Myocyte (in vitro differentiated cells): ENCODE data around the gene TAF4B. TPM values are rescaled to one million over a fixed set of nuclear protein-coding genes. Genes with fewer than 3 reads are reported as not detected.
"Not testable (repeated sequence)": the region's sequence is repeated elsewhere in the genome, so short reads cannot be mapped to it uniquely, and the experiment has no call there.

Experiments used
- DNase-seq: peaks from one replicate; pipeline ENCODE4 v3.0.0-alpha.2; 2012; ENCODE audit warnings: low read depth
- total RNA-seq: library from RNA; depleted of rRNA; stranded (reverse); fragments of >200 nt; gene quantifications from 2 replicates; pipeline ENCODE4 v1.2.3, GENCODE V29; 2014

Gene TAF4B
- total RNA-seq, 1 donor from 2014 or later: 1.8 TPM

DNA sequence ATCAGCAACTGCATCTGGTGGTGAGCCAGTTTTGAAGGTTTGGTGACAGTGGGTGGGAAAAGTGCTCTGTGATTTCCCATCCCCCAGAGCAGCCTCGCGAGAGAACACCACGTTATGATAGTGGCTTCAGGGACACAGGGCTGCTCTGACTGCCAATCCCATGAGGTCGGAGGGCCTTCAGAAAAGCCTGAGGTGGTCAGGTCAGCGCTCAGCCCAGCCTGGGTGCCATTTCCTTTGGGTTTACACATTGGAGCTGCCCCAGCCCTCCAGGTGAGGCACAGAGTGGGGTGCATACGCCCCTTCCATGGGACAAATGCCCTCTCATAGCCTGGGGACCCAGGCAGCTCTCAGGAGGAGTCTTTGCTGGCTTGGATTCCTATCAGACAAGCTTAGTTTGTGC, 195.3 kb downstream of the TAF4B start:
- DNase-seq: no peak

DNA sequence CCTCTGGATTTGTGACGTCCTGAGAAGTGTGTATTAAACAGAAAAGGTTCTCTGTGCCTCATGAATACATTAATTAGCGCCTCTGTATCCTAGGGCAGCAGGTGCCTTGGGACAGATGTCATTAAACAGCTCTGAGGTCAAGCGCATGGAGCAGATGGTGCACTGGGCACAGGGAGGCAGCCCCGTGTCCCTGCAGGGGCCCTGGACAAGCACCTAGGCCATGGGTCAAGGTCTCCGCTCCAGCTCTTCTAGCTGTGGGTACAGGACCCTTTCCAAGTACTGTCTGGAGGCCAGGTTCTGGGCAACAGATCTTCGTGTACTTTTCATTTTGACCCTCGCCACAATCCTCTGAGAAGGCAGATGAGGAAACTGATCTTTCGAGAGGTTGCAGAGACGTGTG, 195.7 kb downstream of the TAF4B start:
- DNase-seq: no peak

DNA sequence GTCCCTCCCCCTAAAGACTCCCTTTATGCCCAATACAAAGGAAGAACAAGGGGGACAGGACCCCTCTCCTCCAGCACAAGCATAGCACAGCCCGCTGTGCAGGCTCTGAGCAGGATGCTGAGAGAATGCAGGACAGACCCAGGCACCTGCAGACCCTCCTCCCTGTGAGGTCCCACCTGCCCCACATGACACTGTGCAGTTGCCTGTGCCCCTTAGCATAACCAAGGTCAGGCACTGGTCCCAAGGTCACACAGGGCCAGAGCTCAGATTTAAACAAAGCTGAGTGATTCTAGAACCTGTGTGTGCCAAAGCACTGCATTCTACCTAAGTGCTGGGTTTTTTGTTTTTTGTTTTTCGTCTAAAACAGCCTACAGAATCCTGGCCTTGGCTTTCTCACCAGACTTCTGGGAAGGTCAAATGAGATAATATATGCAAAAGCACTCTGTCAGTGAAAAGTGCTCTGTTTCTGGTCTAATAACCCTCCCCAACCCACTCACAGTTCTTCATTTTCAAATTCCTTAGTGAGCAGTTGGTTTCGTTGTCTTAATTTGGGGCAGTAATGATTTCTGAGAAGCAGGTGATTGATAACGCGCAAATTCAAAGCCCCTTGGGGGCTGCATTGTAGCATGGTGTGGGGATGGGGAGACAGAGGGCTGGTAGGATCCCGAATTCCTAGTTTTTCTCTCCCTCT, 196.4 kb downstream of the TAF4B start:
- no peak for DNase-seq

DNA sequence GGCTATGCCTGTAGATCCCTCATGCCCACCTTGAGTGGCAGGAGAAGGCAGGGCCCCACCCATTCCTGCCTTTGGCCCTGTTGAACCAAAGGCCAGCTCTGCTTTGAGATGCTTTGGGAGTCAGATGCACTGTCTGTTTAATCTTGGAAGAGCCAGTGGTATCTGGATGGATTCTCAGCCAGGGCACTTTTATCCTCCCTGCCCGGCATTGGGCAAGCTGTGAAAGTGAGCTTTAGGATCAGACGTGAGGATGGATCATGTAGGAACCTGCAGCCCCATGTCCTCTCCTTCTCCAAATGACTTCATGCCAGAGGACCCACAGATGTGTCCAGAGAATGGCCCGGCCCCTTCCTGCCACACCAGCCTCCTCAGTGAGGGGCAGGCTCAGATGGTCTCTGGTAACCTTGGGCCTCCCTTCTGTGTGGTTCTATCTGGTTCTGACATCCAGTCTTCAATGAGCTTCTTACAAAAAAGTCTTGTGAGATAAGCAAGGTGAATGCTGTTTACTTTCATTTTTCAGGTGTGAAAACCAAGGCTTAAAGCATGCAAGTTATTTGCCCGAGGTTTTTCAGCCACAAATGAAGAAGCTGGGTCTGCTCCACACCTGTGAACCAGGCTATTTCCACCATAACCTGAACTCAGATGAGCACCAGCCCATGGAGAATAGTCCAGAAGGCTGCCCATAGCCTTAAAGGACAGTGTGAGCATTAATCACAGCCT, 198.3 kb downstream of the TAF4B start:
- DNase-seq: no peak

DNA sequence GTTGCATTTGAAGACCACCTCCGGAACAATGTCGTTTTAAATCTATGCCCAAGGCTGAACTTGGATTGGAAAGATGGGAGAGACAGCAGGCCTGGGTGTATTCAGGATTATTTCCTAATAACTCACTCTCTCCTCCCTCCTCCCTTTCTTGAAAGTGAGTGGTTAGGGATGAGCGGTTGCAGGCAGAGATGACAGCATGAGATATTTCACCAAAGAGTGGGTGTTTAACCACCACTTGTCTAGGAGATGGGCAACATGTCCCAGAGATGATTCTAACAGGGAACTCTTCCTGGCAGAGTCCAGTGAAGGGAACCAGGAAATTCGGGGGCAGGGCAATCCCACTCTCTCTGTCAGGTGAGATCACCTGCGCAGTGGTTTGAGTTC, 198.9 kb downstream of the TAF4B start:
- no peak for DNase-seq

DNA sequence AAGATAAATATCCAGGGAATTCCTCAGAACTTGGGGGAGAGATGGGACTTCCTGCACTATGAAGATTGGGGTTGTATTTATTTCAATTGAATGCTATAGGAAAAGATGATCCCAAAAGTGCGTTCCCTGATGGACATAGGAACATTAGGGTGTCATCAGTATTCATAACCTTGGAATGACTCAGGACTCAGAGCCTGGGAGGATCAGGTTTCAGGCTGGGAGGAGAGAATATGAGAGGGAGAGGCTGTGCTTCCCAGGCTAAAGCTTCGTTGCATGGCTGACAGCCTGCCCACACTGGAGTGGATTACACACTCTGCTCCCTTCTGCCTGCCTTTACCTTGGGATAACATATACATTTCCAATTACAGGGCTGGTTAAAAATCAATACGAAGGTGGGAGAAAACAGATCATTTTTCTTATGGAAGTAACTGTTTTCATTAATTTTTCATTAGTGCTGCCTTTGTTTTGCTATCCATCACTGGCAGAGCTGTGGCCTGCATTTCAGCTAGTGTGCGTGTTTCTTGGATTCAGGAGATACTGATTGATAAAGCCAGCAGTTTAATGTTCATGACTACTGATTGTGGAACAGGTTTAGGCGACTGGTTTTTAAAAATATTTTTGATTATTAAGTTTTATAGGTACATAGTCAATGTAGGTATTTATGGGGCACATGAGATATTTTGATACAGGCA, 203.4 kb downstream of the TAF4B start:
- DNase-seq: peak; percentile 89

DNA sequence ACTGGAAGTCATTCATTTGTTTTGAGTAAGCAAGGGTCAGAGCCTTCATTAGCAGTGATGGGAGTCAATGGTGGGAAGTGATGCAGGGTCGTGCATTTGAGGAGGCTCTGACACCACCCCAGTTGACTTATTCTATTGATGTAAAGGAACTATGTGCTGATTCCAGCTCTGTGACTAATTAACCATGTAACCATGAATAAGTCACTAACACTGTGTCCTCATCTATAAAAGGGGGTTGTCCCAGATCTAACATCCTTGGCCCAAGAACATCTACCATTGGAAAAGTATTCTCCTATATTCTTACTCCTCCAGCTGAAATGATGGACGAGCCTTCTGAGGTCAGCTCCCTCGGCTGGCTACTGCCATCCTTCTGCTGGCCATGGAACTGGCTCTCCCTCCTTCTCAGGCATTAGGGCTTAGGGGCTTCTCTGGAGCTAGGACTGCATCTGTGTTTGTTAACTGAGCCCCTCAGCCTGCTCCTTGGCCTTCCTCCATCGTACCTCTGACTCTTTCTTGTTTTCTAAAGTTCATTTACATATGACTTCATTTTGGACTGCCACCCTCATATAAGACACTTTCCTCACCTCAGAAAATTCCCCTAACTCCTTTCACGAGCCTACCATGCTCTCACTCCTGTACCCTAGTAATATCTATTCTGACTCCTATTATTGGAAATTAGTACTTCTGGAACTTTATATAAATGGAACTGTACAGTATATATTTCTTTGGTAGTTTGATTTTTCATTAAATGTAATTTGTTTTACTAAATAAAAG, 206.6 kb downstream of the TAF4B start:
- no peak for DNase-seq

DNA sequence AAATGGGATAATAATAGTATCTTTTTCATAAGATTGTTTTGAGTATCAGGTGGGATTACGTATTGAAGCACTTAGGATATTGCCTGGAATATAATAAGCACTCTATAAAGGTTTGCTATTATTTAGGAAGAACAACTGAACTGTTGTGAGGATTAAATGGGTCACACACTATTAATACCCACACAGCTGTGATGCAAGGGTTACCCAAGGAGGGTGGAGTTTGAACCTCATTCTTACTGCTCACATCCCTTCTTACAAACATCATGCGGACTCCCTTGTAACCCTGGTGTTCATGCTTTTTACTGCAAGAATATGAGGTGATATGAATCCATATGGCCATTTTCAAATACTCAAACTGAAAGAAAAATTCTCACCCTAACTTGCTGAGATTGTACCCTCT, 208.6 kb downstream of the TAF4B start:
- peak; percentile 71 for DNase-seq

DNA sequence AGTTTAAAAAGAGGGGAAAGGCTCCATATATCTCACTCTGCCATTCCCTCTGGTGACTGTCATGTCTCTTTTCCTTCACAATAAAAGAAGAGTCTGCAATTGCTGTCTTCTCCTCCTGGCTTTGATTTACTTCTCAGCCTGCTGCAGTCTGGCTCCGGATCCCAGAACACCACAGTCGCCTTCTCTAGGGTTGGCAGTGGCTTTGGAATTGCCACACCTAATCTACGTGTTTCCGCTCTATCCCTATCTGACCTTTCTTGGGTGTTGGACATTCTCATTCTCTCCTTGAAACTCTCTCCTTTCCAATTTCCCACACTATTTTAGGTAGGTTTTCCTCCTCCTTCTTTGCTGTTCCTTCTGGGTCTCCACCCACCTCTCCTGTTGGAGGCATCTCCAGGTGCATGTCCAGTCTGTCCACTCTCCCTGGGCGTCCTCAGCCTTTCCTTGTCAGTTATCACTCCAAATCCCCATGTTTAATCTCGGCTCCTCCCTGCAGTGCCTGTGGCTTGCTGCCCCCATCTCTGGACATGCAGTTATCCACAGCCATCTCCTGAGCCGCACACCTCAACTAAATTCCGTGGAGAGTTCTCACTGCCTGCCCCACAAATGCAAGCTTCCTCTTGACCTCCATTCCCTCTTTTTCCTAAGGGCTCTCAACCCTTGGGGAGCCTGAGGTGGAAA, 209.3 kb downstream of the TAF4B start:
- no peak for DNase-seq

DNA sequence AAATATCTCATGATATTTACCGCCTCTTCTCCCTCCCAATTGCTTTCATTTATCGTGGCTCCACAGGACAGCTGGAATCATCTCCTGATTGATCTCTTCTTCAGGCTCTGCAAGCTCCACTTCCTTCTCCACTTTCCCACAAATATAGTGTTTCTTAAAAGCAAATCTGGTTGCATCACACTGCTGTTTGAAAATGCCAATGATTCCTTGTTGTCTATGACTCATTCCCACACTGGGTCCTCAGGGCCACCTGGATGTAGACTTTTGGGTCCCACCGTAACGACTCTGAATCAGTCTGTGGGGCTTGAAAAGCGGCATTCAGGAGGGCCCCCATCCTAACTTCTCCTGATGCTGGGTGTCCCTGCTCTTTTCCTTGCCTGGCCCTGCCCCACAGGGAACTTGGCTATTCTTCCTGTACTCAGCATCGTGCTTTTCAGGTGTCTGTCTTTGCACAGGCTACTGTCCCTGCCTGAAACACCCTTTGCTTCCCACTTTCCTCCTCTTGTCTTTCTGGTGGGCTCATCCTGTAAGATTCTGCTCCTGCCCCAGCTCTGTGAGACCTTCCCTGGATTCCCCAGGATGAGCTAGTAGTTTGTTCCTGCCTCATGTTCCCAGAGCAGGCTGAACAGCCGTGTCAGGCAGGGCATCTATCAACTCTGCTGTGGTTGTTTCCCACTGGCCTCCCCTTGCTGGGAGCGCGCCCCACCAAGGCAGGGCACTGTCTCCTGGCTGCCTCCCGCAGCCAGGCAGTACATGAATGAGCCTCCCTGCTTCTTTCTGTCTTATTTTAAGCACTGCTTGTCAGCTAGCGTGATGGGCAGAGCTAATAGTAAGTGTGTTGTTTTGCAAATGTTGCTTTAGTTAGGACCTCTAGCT, 210.2 kb downstream of the TAF4B start:
- DNase-seq: peak; percentile 64

DNA sequence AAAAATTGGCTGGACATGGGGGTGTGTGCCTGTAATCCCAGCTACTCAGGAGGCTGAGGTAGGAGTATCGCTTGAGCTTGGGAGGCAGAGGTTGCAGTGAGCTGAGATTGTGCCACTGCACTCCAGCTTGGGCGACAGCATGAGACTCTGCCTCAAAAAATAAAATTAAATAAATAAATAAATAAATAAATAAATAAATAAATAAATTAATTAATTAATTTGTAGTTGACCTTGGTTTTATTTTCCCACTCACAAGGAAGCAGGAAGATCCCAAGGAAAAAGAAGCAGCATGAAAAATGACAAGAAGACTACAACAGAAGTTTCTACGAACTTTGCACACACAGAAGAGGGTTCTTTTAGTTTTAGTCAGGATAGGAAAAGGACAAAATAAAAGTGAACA, 211.4 kb downstream of the TAF4B start:
- not testable (repeated sequence) for DNase-seq

DNA sequence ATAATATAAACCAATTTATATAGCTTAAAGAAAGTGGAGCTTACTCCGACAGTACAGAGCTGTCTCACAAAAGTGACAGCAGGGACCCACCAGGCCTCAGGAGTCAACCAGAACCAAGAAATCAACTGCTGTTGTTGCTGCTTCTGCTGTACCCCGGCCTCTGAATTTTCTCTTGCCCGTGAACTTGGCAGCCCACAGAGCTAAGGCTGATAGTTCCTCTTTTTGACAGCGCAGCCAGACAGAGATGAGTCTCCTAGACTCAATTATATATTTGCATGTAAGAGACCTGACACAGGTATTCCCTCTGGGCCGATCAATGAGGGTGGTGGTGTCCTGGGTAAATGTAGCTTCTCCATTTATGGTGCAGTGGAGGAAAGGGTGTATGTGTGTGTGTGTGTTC, 212.7 kb downstream of the TAF4B start:
- no peak for DNase-seq

DNA sequence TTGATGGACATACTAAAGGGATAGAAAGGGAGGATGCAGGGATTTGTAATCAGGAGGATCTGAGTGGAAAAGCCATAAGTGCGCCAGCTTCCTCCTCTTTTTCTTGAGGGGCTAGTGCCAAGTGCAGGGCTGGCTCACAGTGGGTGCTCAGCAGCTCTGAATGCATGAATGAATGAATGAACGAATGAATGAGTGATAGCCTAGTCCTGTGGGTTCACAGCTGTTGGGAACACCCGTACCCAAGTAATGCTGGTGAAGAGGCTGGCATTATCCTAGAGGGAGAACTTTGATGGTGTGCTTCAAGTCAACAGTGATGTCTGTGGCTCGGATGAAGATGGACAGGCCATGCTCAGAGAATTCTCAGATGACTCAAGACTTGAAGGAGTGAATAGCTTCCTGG, 213.3 kb downstream of the TAF4B start:
- DNase-seq: no peak

DNA sequence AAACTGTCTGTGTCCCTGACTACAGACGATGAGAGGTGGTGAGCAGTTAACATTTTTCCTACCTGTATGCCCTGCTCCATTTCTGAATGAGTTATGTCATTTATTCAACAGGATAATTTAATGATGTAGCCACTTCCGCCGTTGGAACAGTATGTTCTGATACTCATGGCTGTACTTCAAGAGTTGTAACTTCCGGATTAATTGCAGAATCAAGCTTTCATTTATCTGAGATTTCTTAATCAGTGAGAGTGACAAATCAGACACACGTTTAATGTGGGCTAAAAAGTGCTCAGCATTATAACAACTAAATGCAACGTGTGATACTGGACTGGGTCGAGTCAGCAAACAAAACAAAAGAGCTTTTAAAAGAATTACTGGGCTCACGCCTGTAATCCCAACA, 214.4 kb downstream of the TAF4B start:
- no peak for DNase-seq

Other genes starting within 250 kb of the TAF4B start
- gene SS18, start 135.8 kb upstream of the TAF4B start, total RNA-seq: 60.8 and 67.9 TPM in 2 replicates
- gene PSMA8, start 92.6 kb upstream of the TAF4B start, total RNA-seq: not detected in 2 replicates